HPDE6-E6E7 (cell line): ENCODE results near the gene CEL.
A peak's percentile ranks its signal among the peaks of the same experiment; 100 is the strongest.
"Not testable (repeated sequence)": the region's sequence is repeated elsewhere in the genome, so short reads cannot be mapped to it uniquely, and the experiment has no call there.

ENCODE experiments used
- DNase-seq: peaks from one replicate; pipeline ENCODE4 v3.0.0; 2011; ENCODE audit warnings: missing footprints; ENCODE audit errors: extremely low spot score

CEL gene

DNA sequence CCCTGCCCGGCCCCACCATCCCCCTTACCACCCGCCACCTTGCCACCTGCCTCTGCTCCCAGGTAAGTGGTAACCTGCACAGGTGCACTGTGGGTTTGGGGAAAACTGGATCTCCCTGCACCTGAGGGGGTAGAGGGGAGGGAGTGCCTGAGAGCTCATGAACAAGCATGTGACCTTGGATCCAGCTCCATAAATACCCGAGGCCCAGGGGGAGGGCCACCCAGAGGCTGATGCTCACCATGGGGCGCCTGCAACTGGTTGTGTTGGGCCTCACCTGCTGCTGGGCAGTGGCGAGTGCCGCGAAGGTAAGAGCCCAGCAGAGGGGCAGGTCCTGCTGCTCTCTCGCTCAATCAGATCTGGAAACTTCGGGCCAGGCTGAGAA lies at the start of gene CEL:
TSS of gene CEL (plus strand) at position 218 of the 382 bp plus-strand sequence. CDS start at position 240, 22 bp downstream.
- not testable (repeated sequence) for DNase-seq

DNA sequence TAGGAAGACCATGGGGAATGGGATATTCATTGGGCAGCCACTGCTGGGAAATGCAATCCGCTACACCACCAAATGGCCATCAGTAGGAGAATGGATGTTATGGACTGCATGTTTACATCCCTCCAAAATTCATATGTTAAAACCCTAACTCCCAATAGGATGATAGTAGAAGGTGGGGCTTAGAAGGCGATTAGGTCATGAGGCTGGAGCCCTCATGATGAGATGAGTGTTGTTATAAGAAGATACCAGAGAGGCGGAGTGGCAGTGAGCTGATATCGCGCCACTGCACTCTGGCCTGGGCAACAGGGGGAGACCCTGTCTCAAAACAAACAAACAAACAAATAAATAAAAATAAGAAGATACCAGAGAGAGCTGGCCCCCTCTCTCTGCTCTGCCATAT lies 47.1 kb upstream of the CEL start:
- DNase-seq: no peak

DNA sequence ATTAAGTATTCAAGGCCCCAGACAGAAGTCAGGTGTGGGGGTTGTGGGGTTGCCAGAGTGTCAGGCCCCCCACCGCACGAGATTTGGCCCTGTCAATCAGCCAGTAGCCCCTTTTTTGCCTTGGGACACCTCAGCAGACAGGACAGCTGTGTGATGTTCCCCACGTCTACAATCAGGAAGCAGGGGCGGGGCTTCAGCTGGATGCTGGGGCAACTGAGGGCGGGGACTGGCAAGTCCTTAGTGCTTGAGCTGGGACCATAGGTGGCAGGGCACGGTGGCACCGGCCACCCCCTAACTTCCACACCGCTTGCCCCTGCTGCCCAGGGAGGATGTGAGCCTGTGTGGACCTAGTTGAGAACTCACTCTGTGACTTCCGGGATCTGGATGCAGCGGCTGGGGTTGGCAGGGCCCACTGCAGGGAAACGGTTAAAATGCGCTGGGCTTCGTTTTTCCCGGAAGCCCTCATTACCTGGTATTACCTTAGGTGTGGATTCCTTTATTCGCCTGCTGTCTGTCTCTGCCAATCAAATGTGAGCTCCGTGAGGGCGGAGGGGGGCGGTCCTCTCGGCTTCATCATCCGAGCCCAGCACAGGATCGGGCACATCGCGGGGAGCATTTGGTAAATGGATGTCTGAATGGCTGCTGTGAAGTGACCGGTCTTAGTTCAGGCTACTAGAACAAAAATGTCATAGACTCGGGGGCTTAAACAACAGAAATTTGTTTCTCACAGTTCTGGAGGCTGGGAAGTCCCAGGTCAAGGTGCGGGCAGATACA lies 38.5 kb upstream of the CEL start:
- no peak for DNase-seq

DNA sequence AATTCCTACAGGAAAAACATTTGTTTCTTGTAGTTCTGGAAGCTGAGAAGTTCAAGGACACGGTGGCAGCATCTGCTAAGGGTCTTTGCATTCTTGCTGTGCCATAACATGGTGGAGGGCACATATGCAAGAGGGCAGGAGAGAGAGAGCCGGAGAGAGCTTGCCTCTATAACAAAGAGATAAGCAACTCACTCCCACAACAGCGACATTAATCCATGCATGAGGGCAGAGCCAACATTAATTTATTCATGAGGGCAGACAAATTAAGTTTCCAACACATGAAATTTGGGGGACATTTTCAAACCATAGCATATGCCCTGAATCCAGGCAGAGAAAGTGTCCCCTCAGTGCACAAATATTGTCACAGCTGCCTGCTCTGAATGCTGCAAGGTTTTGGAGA lies 35.4 kb upstream of the CEL start:
- DNase-seq: no peak

DNA sequence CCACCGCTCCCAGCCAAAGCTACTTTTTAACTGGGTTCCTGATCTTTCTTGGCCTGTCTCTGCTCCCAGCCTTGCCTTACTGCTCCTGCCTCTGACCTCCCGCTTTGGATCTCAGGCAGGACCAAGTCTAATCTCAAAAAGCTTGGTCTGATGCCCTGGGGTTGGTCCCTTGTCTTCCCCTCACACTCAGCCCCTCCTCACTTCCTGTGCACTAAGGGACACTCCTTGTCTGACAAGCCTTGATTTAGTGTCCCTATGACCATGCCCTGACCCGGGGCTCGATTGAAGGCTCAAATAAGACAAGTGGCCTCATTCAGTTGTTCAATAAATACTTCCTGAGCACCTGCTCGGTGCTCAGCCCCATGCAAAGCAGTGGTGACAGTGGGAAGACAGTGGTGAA lies 34.6 kb upstream of the CEL start:
- no peak for DNase-seq

DNA sequence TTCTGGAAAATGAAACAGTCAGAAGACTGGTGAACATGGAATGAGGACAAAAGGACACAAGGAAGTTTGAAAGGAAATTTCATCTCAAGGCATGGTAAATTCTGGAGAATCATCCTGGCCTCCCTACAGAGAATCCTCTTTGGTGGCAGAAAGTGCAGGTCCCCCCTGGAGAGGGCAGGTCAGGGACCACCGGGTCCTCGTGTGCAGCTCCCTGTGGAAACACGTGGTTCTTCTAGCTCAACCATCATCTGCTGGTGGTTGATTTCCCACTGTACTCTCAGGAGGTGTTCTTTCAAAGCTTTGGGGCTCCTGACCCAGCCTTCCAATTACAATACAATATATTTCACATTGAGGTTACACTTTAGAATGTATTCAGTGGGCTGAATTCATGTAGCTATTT lies 33.6 kb upstream of the CEL start:
- no peak for DNase-seq

DNA sequence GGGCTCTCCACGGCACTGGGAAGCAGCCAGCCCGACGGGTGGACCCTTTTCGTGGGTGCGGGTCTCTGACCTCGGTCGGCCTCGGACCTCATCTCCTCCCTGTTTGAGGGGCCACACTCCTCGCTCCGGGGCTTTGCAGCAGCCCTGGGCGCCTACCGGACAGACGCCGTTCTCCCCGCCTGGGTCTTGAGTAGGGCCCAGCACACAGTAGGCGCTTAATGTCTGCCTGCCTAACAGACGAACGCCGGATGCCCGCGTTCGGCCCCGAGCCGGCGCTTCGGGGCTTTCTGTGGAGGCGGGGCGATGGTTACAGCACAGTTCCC lies 31.8 kb upstream of the CEL start:
- no peak for DNase-seq

DNA sequence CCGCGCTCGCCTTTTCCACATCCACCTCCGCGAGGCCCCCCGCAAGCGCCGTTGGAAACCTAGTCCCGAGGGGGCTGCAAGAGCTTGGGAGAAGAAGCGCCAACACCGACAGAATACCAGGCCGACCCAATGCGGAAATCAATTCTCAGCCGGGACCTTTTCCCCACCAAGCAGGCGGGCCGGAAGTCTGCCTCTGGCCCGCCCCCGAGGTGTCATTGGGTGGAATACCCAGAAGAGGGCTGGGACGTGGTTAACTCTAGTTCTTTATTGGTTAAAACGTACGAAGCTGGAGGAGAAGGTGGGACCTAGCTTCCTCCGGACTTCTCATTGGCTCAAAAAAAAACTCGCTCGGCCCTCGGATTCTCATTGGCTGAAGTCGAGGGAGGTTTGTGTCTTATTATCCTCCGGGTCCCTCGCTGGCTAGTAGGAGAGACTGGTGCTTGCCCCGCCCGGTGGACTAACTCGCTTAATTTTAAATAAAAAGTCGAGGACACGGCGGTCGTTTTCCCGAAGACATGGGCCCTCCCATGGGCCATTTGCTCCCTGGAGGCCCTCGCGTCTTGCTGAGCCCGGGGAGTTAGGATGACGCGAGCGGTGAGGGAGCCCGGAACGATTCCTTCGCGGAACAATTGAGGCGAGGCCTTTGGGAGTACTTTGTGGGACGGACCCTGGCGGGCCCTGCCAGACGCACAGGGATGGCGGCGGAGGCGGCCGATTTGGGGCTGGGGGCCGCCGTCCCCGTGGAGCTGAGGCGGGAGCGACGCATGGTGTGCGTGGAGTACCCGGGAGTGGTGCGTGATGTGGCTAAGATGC lies 31.3 kb upstream of the CEL start, which contains the start of gene GTF3C5:
TSS of gene GTF3C5 (plus strand) at position 681 of the 813 bp plus-strand sequence. CDS start at position 696, 15 bp downstream.
- peak; percentile 100 for DNase-seq

DNA sequence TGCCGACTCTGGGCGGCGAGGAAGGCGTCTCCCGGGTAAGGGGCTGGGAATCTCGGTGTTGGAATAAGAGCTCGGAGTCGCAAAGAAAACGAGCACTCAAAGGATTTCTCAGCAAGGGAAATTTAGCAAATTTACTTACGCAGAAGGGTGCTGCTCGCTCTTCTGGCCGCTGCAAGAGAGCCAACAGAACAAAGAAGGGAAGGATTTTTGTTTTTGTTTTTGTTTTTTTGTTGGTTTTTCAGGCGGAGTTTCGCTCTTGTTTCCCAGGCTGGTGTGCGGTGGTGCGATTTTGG lies 30.7 kb upstream of the CEL start:
- DNase-seq: no peak

DNA sequence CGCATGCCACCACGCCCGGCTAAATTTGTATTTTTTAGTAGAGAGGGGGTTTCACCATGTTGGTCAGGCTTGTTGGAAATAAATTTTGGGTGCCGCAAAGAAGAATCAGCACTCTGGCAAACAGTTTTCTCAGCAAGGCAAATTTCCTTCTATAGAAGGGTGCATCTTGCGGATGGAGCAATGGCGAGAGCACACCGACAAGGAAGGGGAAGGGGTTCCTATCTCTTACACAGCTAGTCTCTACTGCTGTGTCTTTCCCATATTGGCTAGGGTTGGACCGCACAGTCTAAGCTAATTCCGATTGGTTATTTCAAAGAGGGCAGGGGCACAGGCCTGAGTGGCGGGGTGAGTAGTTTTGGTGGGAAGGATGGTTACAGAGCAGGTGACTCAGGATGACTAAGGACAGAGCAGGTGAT lies 30.3 kb upstream of the CEL start:
- no peak for DNase-seq

DNA sequence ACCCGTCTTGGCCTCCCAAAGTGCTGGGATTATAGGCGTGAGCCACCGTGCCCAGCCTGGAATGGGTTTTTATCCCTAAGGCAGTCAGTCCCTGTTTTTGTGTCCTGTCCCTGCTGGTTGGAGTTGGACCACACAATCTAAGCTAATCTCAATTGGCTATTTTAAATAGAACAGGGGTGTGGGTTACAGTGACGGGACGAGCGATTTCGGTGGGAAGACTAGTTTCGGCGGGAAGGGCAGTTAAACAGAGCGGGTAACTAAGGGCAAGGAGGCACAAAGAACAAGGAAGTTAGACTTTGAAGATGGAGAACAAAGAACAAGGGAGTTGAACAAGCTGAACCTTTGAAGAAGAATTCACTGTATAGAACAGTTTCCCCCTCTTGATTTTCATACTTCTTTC lies 29.6 kb upstream of the CEL start:
- DNase-seq: no peak

DNA sequence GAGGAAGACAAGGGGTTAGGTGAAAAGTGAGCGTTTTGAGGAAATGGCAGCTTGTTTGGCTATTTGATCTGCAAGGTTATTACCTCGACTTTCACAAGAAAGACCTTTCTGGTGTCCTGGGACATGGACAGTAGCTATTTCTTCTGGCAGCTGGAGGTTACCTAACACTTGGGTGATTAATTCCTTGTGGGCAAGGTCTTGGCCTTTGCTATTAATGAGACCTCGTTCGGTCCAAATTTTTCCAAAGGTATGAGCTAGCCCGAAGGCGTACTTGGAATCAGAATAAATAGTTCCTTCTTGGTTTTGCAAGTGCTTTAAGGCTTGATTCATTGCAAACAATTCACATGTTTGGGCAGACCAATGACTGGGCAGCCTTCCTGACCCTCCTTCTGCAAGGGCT lies 26.1 kb upstream of the CEL start:
- DNase-seq: no peak

DNA sequence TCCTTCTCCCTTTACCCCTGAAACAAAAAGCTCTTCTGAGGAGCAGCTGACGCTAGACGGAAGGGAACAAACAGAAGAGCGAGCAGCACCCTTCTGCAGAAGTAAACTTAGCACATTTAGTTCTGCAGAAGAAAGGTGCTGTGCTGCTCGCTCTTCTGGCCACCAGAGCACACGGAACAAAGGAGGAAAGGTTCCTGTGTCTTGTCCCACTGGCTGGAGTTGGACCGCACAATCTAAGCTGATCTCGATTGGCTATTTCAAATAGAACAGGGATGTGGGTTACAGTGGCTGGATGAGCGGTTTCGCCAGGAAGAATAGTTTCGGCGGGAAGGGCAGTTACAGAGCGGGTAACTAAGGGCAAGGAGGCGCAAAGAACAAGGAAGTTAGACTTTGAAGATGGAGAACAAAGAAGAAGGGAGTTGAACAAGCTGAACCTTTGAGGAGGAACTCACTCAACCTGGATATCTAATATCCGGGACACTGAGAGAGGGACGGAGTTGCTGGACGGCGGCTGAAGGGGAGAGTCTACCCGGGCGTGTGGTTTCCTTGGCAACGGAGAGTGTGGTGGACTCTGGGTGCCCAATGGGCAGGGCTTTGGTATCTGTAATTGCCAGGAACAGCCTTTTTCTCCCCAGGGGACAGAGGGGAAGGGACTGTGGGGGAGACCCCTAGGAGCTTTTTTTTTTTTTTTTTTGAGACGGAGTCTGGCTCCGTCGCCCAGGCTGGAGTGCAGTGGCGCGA lies 23.8 kb upstream of the CEL start:
- DNase-seq: no peak

DNA sequence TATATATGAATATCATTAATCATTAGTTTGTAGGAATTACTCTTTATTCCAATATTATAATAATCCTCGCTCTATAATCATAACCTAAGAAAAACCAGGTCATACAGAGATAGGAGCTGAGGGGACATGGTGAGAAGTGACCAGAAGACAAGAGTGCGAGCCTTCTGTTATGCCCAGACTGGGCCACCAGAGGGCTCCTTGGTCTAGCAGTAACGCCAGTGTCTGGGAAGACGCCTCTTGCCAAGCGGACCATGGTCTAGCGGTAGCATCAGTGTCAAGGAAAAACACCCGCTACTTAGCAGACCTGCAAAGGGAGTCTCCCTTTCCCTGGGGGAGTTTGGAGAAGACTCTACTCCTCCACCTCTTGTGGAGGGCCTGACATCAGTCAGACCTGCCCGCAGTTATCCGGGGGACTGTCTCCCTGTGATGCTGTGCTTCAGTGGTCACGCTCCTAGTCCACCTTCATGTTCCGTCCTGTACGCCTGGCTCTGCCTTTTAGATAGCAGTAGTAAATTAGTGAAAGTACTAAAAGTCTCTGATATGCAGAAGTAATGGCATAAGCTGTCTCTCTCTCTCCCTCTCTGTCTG lies 20.8 kb upstream of the CEL start:
- DNase-seq: not testable (repeated sequence)

DNA sequence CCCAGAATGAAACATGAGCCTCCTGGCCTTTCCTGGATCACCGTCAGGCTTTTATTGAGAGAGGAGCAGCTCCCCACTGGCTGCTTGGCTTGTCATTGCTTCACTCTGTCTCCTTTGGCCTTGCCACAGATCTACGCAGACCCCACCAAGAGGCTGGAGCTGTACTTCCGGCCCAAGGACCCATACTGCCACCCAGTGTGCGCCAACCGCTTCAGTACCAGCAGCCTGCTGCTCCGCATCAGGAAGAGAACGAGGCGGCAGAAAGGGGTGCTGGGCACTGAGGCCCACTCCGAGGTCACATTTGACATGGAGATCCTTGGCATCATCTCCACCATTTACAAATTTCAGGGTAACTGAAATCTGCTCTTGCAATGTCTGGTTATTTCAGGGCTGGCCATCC lies 19.8 kb upstream of the CEL start:
- DNase-seq: no peak

DNA sequence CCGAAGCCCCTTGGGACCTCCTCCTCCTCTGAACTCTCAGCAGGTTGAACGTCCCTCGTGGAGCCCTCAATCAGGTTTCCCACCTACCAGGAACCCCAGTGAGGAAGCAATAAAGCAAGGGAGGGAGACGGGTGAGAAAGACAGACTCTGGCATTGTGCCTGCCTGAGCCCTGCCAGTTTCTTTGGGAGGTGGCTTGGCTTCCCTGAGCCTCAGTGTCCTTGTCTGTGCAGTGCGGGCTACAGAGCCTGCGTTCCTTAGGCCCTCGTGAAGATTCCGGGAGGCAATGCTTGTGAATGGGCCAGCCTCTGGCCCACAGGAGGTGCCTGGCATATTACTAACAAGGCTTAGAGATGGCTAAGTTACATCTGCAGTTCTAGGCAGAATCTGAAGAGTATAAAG lies 19.1 kb upstream of the CEL start:
- DNase-seq: no peak

DNA sequence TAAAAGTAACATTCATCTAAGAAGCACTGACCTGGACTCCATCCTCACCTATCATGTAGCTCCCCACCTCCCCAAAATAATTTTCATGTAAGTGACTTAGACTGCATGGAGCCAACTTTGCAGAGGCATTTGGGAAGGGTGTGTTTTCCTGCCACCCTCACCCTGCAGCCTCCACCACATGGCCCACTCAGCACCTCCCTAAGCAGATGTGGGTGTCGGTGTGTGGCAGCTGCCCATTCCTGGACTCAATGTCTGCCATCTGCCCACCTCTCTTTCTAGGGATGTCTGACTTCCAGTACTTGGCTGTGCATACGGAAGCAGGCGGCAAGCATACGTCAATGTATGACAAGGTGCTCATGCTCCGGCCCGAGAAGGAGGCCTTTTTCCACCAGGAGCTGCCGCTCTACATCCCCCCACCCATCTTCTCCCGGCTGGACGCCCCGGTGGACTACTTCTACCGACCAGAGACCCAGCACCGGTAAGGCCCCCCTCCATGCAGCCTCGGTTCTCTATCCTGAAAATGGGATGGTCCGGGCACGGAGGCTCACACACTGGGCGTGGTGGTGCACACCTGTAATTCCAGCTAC lies 18.2 kb upstream of the CEL start:
- no peak for DNase-seq

DNA sequence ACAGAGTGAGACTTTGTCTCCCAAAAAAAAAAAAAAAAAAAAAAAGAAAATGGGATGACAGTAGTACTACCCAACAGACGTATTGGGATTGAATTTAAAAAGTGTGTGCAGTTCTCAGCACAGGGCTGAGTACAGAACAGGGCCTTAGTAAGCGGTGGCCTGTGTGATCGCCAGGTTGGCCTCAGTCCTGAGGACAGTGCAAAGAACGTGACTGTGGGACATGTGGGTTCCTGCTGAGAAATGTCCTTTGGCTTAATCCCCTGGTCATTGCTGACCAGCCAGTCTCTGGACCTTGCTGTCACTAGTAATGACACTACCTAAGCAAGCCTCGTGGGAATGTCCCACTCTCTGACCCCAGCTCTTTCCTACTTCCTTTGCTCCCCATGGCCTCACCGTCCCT lies 17.7 kb upstream of the CEL start:
- DNase-seq: no peak

DNA sequence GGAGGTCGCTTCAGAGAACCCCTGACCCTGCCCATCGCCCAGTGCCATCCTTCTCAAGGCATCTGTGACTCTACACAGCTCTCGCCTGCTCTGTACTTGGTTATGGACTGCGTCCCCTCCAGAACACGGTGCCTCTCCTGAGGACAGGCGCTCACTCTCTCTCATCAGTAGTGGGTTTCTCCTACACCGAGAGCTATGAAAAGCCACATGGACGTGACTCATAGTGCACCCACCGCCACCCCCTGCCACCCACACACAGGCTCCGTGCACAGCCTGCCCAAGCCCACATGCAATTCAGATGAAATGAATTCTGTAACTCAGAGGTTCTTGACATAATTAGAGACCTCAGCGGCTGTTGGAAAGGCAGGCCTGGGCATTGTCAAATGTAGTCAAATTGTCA lies 17.1 kb upstream of the CEL start:
- no peak for DNase-seq

DNA sequence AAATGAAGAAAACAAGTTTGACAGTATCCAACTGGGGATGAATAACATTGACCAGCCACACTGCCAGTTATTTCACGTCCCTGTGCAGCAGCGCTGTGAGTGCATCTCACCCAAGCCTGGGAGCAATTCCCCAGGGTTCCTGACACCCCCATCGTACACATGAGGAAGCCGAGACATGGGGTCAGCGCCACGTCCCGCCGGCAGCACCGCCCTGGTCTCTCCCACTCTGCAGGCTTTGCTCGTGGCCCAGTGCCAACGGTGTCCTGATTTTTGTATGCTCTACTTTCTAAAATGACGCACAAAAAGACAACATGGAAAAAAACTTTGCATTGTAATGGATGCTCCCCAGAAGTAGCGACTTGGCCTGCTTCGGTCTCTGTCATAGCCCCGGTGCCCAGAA lies 16.6 kb upstream of the CEL start:
- no peak for DNase-seq

DNA sequence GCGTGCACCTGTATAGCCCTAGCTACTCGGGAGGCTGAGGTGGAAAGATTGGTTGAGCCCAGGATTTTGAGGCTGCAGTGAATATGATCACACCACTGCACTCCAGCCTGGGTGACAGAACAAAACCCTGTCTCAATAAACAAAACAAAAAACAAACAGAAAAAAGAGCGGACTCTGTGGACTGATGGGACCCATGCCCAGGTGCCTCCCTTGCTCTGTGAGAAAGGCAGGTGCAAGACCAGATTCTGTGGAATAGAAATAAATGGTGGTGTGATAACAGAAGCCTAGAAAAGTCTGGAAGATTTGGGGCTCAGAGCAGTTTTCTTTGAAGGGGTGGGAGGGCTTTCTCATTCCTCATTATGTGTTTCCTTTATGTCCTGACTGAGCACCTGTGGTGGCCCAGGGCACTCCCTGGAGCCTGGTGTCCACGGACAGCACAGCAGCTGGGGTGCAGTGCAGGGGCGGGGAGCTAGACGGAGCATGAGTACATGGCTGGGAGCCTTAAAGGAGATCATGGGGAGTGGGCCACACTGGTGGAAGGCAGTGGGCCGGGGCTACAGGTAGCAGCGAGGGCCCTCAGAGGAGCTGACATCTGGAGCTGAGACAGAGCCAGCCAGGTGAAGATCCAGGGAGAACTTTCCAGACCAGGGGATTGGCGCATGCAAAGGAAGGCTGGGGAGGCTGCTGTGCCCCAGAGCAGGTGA lies 15.4 kb upstream of the CEL start:
- no peak for DNase-seq
